ENCODE data around the gene IL22RA2. TPM values are rescaled to one million over a fixed set of nuclear protein-coding genes. Genes with fewer than 3 reads are reported as not detected.

IL22RA2 gene
- polyA plus RNA-seq, 1 of the 3 experiments (the other 2 are of a cell fraction), result not detected

DNA sequence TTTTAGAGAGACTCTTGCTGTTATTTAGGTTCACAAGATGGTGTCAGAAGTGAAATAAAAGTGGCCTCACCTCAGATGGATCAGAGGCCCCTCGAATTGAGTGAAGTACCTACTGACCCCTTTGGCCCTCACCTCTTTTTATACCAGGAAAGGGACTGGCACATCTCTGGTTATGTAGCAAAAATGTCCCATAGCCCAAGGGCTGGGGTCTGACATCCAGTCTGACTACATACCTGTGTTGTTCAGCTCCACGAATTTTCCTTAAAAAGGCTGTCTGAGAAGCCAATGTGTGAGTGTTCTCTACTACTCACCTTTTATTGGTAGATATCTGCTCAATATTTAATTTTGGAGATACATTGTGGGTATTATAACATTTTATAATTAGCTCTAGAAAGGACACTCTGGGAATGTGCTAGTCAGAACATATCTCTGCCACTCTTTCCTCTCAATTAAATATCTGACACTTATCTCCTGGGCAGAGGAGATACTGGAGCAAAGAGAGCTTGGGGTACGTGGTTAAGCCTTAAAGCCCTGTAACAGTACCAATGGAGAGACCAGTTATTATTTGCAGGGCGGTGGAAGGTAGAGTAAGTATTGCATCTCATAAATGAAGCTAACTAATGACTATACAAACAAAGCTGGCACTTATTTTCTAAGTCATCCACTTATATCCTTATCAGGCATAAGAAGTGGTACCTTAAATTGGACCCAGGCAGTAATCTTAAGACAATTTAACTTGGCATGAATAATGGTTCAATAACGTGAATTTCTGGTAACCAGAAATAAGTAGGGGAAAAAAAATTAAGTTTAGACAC lies 20.0 kb upstream of the IL22RA2 start:
- no peak overlapping the region for H3K4me2 ChIP-seq
- H2AFZ ChIP-seq (ENCODE audit: low read depth), result no peak overlapping the region
- H3K9me2 ChIP-seq, result no peaks in the 10 kb centered on the region
- H4K20me1 ChIP-seq (ENCODE audit: insufficient read depth), result no peaks in the 10 kb centered on the region
- TF ChIP-seq RAD21 (IDR thresholded peaks at IDR 0.05; ENCODE audit: low read length) (no peak), NFIC (IDR thresholded peaks at IDR 0.05; ENCODE audit: borderline replicate concordance) (no peak), FOSL2 (IDR thresholded peaks at IDR 0.05; ENCODE audit: borderline replicate concordance, low read depth) (no peak), RCOR1 (IDR thresholded peaks at IDR 0.05; ENCODE audit: low read length) (no peak), FOXJ3 (CRISPR knock-in tag; IDR thresholded peaks at IDR 0.05) (no peak), MXI1 (IDR thresholded peaks at IDR 0.05; ENCODE audit: low read depth, low read length) (no peak), JUND (IDR thresholded peaks at IDR 0.05) (no peak), POLR2AphosphoS5 (IDR thresholded peaks at IDR 0.05; ENCODE audit: low read depth, low read length) (no peak), EP300 (IDR thresholded peaks at IDR 0.05; ENCODE audit: borderline replicate concordance in 1 of 2, low read depth in 1 of 2, low read length in 1 of 2) (no peak), IRF3 (IDR thresholded peaks at IDR 0.05; ENCODE audit: low read depth, low read length) (no peak), ELF1 (IDR thresholded peaks at IDR 0.05) (no peak), GATA2 (CRISPR knock-in tag; IDR thresholded peaks at IDR 0.05) (no peak), MAX (IDR thresholded peaks at IDR 0.05; ENCODE audit: low read depth) (no peak)
- TF ChIP-seq, protein P1, sequence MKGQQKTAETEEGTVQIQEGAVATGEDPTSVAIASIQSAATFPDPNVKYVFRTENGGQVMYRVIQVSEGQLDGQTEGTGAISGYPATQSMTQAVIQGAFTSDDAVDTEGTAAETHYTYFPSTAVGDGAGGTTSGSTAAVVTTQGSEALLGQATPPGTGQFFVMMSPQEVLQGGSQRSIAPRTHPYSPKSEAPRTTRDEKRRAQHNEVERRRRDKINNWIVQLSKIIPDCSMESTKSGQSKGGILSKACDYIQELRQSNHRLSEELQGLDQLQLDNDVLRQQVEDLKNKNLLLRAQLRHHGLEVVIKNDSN (IDR thresholded peaks at IDR 0.05; ENCODE audit: borderline replicate concordance, low read depth), result no peak
- H3K9ac ChIP-seq, result no peak overlapping the region
- H3K27me3 ChIP-seq (ENCODE audit: insufficient read depth), result no peaks in the 10 kb centered on the region
- peaks cover 3% of the 10 kb centered on the region for H3F3A ChIP-seq (replicated peaks; ENCODE audit: insufficient read depth)
- H3K4me1 ChIP-seq (ENCODE audit: control insufficient read depth in 1 of 2, insufficient read depth in 2 of 2, low read depth in 1 of 2, low read length in 1 of 2), result no peaks in the 10 kb centered on the region
- ChIA-PET POLR2A (no interaction called here), CTCF (interaction anchor here (1.3 to 2.4 kb wide), 2 partner anchors 17 to 99 kb away, joined by 5 to 6 read pairs; no protein-coding TSS in a partner anchor)
- no peak overlapping the region for H3K27ac ChIP-seq (ENCODE audit: low read depth in 2 of 2, low read length in 1 of 2)
- DNase-seq, result no peak
- H3K79me2 ChIP-seq (ENCODE audit: insufficient read depth), result no peaks in the 10 kb centered on the region
- H3K9me3 ChIP-seq, result peaks cover 5% of the 10 kb centered on the region
- WGBS (ENCODE audit: low lambda C conversion rate), result 33% methylated on average over 5 of the region's 5 CpGs
- peaks cover 10 to 18% of the 10 kb centered on the region in 2 experiments for H3K36me3 ChIP-seq (replicated peaks in 1 of 2; ENCODE audit: control insufficient read depth in 1 of 2, insufficient read depth in 2 of 2, low read length in 1 of 2)
- no peak overlapping the region for H3K4me3 ChIP-seq (ENCODE audit: low read depth in 2 of 2, low read length in 1 of 2)

DNA sequence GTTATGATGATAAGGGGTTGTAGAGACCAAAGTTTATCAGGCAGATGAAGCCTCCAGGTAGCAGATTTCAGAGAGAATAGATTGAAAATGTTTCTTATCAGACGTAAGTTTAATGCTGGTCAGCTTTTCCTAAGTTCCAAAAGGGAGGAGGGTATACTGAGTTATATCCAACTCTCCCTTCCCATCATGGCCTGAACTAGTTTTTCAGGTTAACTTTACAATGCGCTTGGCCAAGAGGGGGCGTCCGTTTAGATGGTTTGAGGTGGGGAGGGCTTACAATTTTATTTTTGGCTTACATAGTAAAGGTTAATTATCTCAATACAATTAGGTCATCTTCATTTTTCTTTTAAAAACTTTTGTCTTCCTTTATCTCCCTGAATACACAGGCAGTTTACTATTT lies 19.4 kb upstream of the IL22RA2 start:
- no peaks in the 10 kb centered on the region for H3K27me3 ChIP-seq (ENCODE audit: insufficient read depth)
- POLR2A ChIA-PET, result no interaction called here
- 69% methylated on average over 4 of the region's 4 CpGs for WGBS (ENCODE audit: low lambda C conversion rate)

More for the DNA sequence above, 19.4 kb upstream of the IL22RA2 start:
- Histone ChIP-seq H4K20me1 (ENCODE audit: insufficient read depth) (no peaks in the 10 kb centered on the region), H3K36me3 (replicated peaks in 1 of 2; ENCODE audit: control insufficient read depth in 1 of 2, insufficient read depth in 2 of 2, low read length in 1 of 2) (peaks cover 5 to 11% of the 10 kb centered on the region in 2 experiments), H3K27ac (ENCODE audit: low read depth in 2 of 2, low read length in 1 of 2) (no peak overlapping the region), H3K4me3 (ENCODE audit: low read depth in 2 of 2, low read length in 1 of 2) (no peak overlapping the region), H2AFZ (ENCODE audit: low read depth) (no peak overlapping the region), H3K9ac (no peak overlapping the region), H3K9me2 (no peaks in the 10 kb centered on the region), H3F3A (replicated peaks; ENCODE audit: insufficient read depth) (peaks cover 3% of the 10 kb centered on the region), H3K79me2 (ENCODE audit: insufficient read depth) (no peaks in the 10 kb centered on the region), H3K9me3 (peaks cover 5% of the 10 kb centered on the region), H3K4me1 (ENCODE audit: control insufficient read depth in 1 of 2, insufficient read depth in 2 of 2, low read depth in 1 of 2, low read length in 1 of 2) (no peaks in the 10 kb centered on the region), H3K4me2 (no peak overlapping the region)
- CTCF ChIA-PET, result interaction anchor here (1.3 to 2.4 kb wide), 2 partner anchors 17 to 99 kb away, joined by 5 to 6 read pairs; no protein-coding TSS in a partner anchor
- no peak for DNase-seq
- TF ChIP-seq MEF2A (IDR thresholded peaks at IDR 0.05; ENCODE audit: borderline replicate concordance, low read depth) (no peak), TEAD4 (IDR thresholded peaks at IDR 0.05; ENCODE audit: borderline replicate concordance, insufficient read depth) (no peak), SMC3 (IDR thresholded peaks at IDR 0.05; ENCODE audit: low read depth, low read length) (no peak), IRF3 (IDR thresholded peaks at IDR 0.05; ENCODE audit: low read depth, low read length) (no peak), GATA2 (CRISPR knock-in tag; IDR thresholded peaks at IDR 0.05) (no peak), FOXM1 (IDR thresholded peaks at IDR 0.05; ENCODE audit: low read depth) (no peak), RFX5 (IDR thresholded peaks at IDR 0.05; ENCODE audit: low read length) (no peak), ZBTB33 (IDR thresholded peaks at IDR 0.05; ENCODE audit: borderline replicate concordance, low read depth) (no peak), MAX (IDR thresholded peaks at IDR 0.05; ENCODE audit: low read depth) (no peak), GABPA (IDR thresholded peaks at IDR 0.05; ENCODE audit: low read depth) (no peak)
